ENCODE results near the gene SGIP1.

DNA sequence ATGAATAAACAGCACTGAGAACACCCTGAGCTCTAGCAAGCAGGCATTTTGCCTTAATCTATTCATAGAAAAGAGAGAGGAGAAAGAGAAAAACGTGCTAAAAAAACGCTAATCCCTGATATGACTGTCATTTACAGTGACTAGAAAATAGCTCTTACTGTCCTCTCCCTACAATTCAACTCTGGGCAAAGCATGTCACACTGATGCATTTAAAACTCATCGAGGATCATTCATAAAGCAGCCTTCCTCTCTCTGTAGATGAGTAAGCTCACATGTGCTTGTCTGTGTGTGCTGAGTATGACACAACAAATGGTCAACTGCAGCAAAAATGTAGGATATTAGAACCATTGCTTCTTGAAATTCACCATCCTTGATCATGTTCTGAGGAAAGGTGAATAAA lies 109.0 kb downstream of the SGIP1 start:
- TF ChIP-seq EZH2 (IDR thresholded peaks at IDR 0.05; ENCODE audit: insufficient read depth, poor library complexity, severe bottlenecking) (no peak), EZH2phosphoT487 (IDR thresholded peaks at IDR 0.05; ENCODE audit: insufficient read depth, low read depth) (no peak)
